Mucosa of descending colon (tissue), 3 donors: ENCODE measurements around the gene ARRB1. TPM values are rescaled to one million over a fixed set of nuclear protein-coding genes. Genes with fewer than 3 reads are reported as not detected.

ENCODE experiments used
- ATAC-seq: fragments of 200-7000 bp; cut with Tn5 transposase; one replicate; pipeline ENCODE4 v1.9.1; 2020; ENCODE audit warnings: mild to moderate bottlenecking, moderate library complexity
- DNase-seq, 3 donors: peaks; one replicate each; pipeline ENCODE4 v3.0.0-alpha.2; 2020
- H3K36me3 ChIP-seq: fragments of 200-600 bp; one replicate; pipeline ENCODE4 v1.8.0; 2021; ENCODE audit warnings: low read depth, mild to moderate bottlenecking
- H3K4me1 ChIP-seq: fragments of 200-600 bp; one replicate; pipeline ENCODE4 v1.8.0; 2021; ENCODE audit warnings: low read depth, mild to moderate bottlenecking
- H3K4me3 ChIP-seq: fragments of 200-600 bp; one replicate; pipeline ENCODE4 v1.8.0; 2021; ENCODE audit warnings: mild to moderate bottlenecking
- H3K9me3 ChIP-seq: fragments of 200-600 bp; one replicate; pipeline ENCODE4 v1.8.0; 2021; ENCODE audit warnings: mild to moderate bottlenecking
- CTCF ChIP-seq: fragments of 200-600 bp; IDR thresholded peaks from one replicate; pipeline ENCODE4 v1.8.0; 2022; ENCODE audit warnings: antibody characterized with exemption, mild to moderate bottlenecking
- intact Hi-C, 2 donors: fragments of 100-400 bp; cut with DNase I in 1 of 2; cut with micrococcal nuclease in 1 of 2; formaldehyde crosslinking; loops; one replicate each; pipeline versions ENCODE4 v1.11.0 to v1.11.1; 2022; cut with DNase I, micrococcal nuclease
- total RNA-seq, 3 donors: library from RNA; stranded (reverse); fragmentation: NEBNext Ultra II Directional in 2 of 3; extraction: Animal tissue kit (Norgen Biotek cat#: 25700) in 2 of 3; gene quantifications; one replicate each; pipeline versions ENCODE4 v1.2.1 to v1.2.4, GENCODE V29; 2021 to 2023
- donor health status: DM: no; HTN: no; CAD: no; lungs with moderate emphysema.
- donor health status: DM: no; HTN: no; CAD: no.
- donor health status: DM: no; HTN: yes; CAD: no.

The ARRB1 gene
- total RNA-seq, 3 donors from 2014 or later = 76.7 to 128 (median 121) TPM

- TF ChIP-seq CTCF = no peak
- Histone ChIP-seq H3K9me3 (no peaks in the 10 kb centered on the region), H3K4me3 (no peak overlapping the region), H3K36me3 (no peaks in the 10 kb centered on the region), H3K4me1 (peaks cover 5% of the 10 kb centered on the region)
- intact Hi-C loops = loop anchor here (5.0 to 10.0 kb wide), 2 partner anchors 104 to 311 kb away; no protein-coding TSS in a partner anchor
- ATAC-seq = no peak
- DNase-seq = no peak
Measured at GRCh38 chr11:75246006-75246670, 105.3 kb downstream of the ARRB1 start.

GRCh38 chr11:75245356-75246005, 106.0 kb downstream of the ARRB1 start:
- H3K9me3 ChIP-seq = no peaks in the 10 kb centered on the region
- no peak overlapping the region for H3K4me3 ChIP-seq
- ATAC-seq (no peak), DNase-seq (no peak)
- intact Hi-C loops = loop anchor here (5.0 to 10.0 kb wide), 2 partner anchors 103 to 311 kb away; no protein-coding TSS in a partner anchor
- TF ChIP-seq CTCF = no peak
- H3K4me1 ChIP-seq = peaks cover 11% of the 10 kb centered on the region
- no peaks in the 10 kb centered on the region for H3K36me3 ChIP-seq

- TF ChIP-seq CTCF = no peak
- ATAC-seq = no peak
- intact Hi-C loops = loop anchor here (10.0 kb wide), 1 partner anchor 309 kb away; no protein-coding TSS in a partner anchor
- Histone ChIP-seq H3K4me1 (peaks cover 14% of the 10 kb centered on the region), H3K4me3 (no peak overlapping the region), H3K36me3 (no peaks in the 10 kb centered on the region), H3K9me3 (no peaks in the 10 kb centered on the region)
- DNase-seq = no peak
Measured at GRCh38 chr11:75244052-75244814, 107.2 kb downstream of the ARRB1 start.

GRCh38 chr11:75242722-75243600, 108.5 kb downstream of the ARRB1 start:
- no peak for TF ChIP-seq CTCF
- ATAC-seq (no peak), DNase-seq (no peak)
- Histone ChIP-seq H3K4me3 (no peak overlapping the region), H3K36me3 (no peaks in the 10 kb centered on the region), H3K4me1 (peaks cover 14% of the 10 kb centered on the region), H3K9me3 (no peaks in the 10 kb centered on the region)
- intact Hi-C loops = loop anchor here (10.0 kb wide), 1 partner anchor 308 kb away; no protein-coding TSS in a partner anchor
